GM12878 (cell line): ENCODE data around the gene NKAIN4. TPM values are rescaled to one million over a fixed set of nuclear protein-coding genes. Genes with fewer than 3 reads are reported as not detected.

Source experiments
- ATAC-seq: fragments of 200-7000 bp; cut with Tn5 transposase; 3 replicates; pipeline ENCODE4 v1.9.1; 2020; ENCODE audit warnings: mild to moderate bottlenecking, moderate library complexity
- BruUV-seq: library from RNA; stranded (reverse); fragments of 400-500 nt; replicated peaks from 2 replicates; lab custom pipeline; 2021; lab: Mats Ljungman, UMichigan
- CTCF ChIA-PET: fragments of 300-600 bp; sonication (Branson Sonifier 250); formaldehyde crosslinking; extraction: SDS; loops from one replicate; lab custom pipeline; 2021; ENCODE audit warnings: inconsistent platforms; lab: Yijun Ruan, JAX
- POLR2A ChIA-PET: fragments of 350-600 bp; formaldehyde crosslinking; extraction: SDS; loops from one replicate; lab custom pipeline; 2021; ENCODE audit warnings: inconsistent platforms; lab: Charles Lee
- RAD21 ChIA-PET: fragments of 300-600 bp; sonication (Branson Sonifier 250); formaldehyde crosslinking; loops from one replicate; lab custom pipeline; 2023; ENCODE audit warnings: antibody characterized with exemption; ENCODE audit not compliant: unreplicated experiment; lab: Charles Lee
- SMC1A ChIA-PET: fragments of 300-600 bp; sonication (Branson Sonifier 250); formaldehyde crosslinking; loops from one replicate; lab custom pipeline; 2023; ENCODE audit not compliant: unreplicated experiment, uncharacterized antibody; lab: Charles Lee
- DNase-seq: peaks from one replicate; pipeline ENCODE4 v3.0.0-alpha.2; 2011; ENCODE audit warnings: low read depth, low spot score
- FAIRE-seq: peaks from 3 replicates; lab custom pipeline; 2011; peaks lifted over from hg19 to GRCh38; lab: Jason Lieb, UNC
- H2AFZ ChIP-seq: 2 replicates; pipeline ENCODE4 v1.6.0; 2011; ENCODE audit warnings: low read depth, low read length, control low read depth; ENCODE audit not compliant: control insufficient read depth
- H3K27ac ChIP-seq: 2 replicates; pipeline ENCODE4 v1.5.1; 2011; ENCODE audit warnings: control low read depth; ENCODE audit not compliant: control insufficient read depth, insufficient read depth
- H3K27me3 ChIP-seq, 2 experiments: replicated peaks in 1 of 2; 2 replicates each; pipeline versions ENCODE4 v1.6.0 to v1.6.1; 2011; ENCODE audit warnings: low read length in 1 of 2; ENCODE audit not compliant: control insufficient read depth in 2 of 2, insufficient read depth in 2 of 2
- H3K36me3 ChIP-seq, 2 experiments: 2 replicates each; pipeline ENCODE4 v1.5.1; 2011; ENCODE audit warnings: low read length in 1 of 2; ENCODE audit not compliant: control insufficient read depth in 2 of 2, insufficient read depth in 2 of 2
- H3K4me1 ChIP-seq: 2 replicates; pipeline ENCODE4 v1.6.1; 2011; ENCODE audit warnings: mild to moderate bottlenecking, low read length, moderate library complexity, mixed read lengths; ENCODE audit not compliant: control insufficient read depth, insufficient read depth
- H3K4me2 ChIP-seq: 2 replicates; pipeline ENCODE4 v1.6.0; 2011; ENCODE audit warnings: control low read depth; ENCODE audit not compliant: control insufficient read depth, insufficient read depth
- H3K4me3 ChIP-seq: fragments of 200-600 bp; sonication (generic); 2 replicates; pipeline ENCODE4 v1.5.1; 2016
- H3K79me2 ChIP-seq: 2 replicates; pipeline ENCODE4 v1.6.0; 2011; ENCODE audit warnings: low read length; ENCODE audit not compliant: control insufficient read depth, insufficient read depth
- H3K9ac ChIP-seq: 2 replicates; pipeline ENCODE4 v1.8.0; 2011; ENCODE audit warnings: low read length, control low read depth, mixed read lengths; ENCODE audit not compliant: control insufficient read depth, insufficient read depth
- H3K9me3 ChIP-seq: replicated peaks from 3 replicates; pipeline ENCODE4 v1.5.1; 2011; ENCODE audit warnings: mild to moderate bottlenecking, low read length; ENCODE audit not compliant: control insufficient read depth, insufficient read depth
- H4K20me1 ChIP-seq: 2 replicates; pipeline ENCODE4 v1.6.0; 2011; ENCODE audit not compliant: control insufficient read depth, insufficient read depth
- BCL11A ChIP-seq: IDR thresholded peaks from 2 replicates; pipeline ENCODE4 v1.6.1; 2011; ENCODE audit warnings: low read depth, low read length
- CREM ChIP-seq: IDR thresholded peaks from 2 replicates; pipeline ENCODE4 v1.6.1; 2014; ENCODE audit warnings: antibody characterized with exemption, low read depth
- DPF2 ChIP-seq: fragments of 450-650 bp; IDR thresholded peaks from 2 replicates; pipeline ENCODE4 v1.6.1; 2017; ENCODE audit warnings: mild to moderate bottlenecking
- ETV6 ChIP-seq, 2 experiments: fragments of 450-650 bp in 1 of 2; IDR thresholded peaks in 1 of 2; conservative IDR thresholded peaks in 1 of 2; 2 replicates each; pipeline ENCODE4 v1.6.1; 2014; ENCODE audit warnings: antibody characterized with exemption in 1 of 2, borderline replicate concordance in 1 of 2, low read depth in 1 of 2, mild to moderate bottlenecking in 1 of 2, moderate library complexity in 1 of 2
- MTA3 ChIP-seq: IDR thresholded peaks from 2 replicates; pipeline ENCODE4 v1.6.1; 2012; ENCODE audit warnings: low read length, inconsistent platforms, borderline replicate concordance
- POLR2AphosphoS5 ChIP-seq: IDR thresholded peaks from 2 replicates; pipeline ENCODE4 v1.6.1; 2011; ENCODE audit warnings: mild to moderate bottlenecking, low read length, inconsistent platforms
- RCOR1 ChIP-seq: conservative IDR thresholded peaks from 2 replicates; pipeline ENCODE4 v1.6.1; 2012; ENCODE audit warnings: low read depth, low read length, improper control_type of control experiment
- WGBS: methylation state at CpG from one replicate; pipeline ENCODE4 v1.1.6; 2016; ENCODE audit warnings: low lambda C conversion rate; ENCODE audit not compliant: insufficient replicate concordance, insufficient coverage; ENCODE audit errors: missing lambda C conversion rate; 5-methylcytosine and 5-hydroxymethylcytosine counted together
- in situ Hi-C: fragments of 300-500 bp; cut with MboI; formaldehyde crosslinking; loops from 9 replicates; pipeline ENCODE4 v1.14.3; 2018; ENCODE audit warnings: mixed read lengths
- intact Hi-C: fragments of 100-400 bp; cut with micrococcal nuclease; formaldehyde crosslinking; loops from one replicate; pipeline ENCODE4 v1.14.2; 2022; ENCODE audit not compliant: unreplicated experiment
- polyA plus RNA-seq, 11 experiments: library from polyadenylated mRNA; depleted of rRNA in 4 of 11; unstranded in 6 of 11; stranded (reverse) in 5 of 11; fragments of >200 nt; fragmentation: Nextera tagmentation in 4 of 11; fragmentation: Illumina TruSeq in 1 of 11; extraction: Ambion mirVana in 4 of 11; extraction: Trizol in 1 of 11; gene quantifications; 1 replicate in 1 of 11; 2 replicates in 10 of 11; pipeline versions ENCODE4 v1.2.1 to v1.2.3, GENCODE V29; 2011 to 2016; ENCODE audit warnings: inconsistent platforms in 2 of 11, missing spikeins in 2 of 11, low read depth in 1 of 11
- total RNA-seq, 4 experiments: library from RNA; depleted of rRNA in 3 of 4; stranded (reverse); fragments of >200 nt in 3 of 4; fragmentation: Illumina TruSeq in 1 of 4; extraction: Trizol in 1 of 4; gene quantifications; 2 replicates each; pipeline versions ENCODE4 v1.2.1 to v1.2.3, GENCODE V29; 2013 to 2021
- TF ChIP-seq, protein P1 (sequence below): fragments of 450-650 bp; IDR thresholded peaks from 2 replicates; pipeline ENCODE4 v1.6.1; 2017; ENCODE audit warnings: mild to moderate bottlenecking, moderate library complexity
- TF ChIP-seq, protein P2 (sequence below): IDR thresholded peaks from 2 replicates; pipeline ENCODE4 v1.6.1; 2011; ENCODE audit warnings: mild to moderate bottlenecking, low read depth, low read length, moderate library complexity; ENCODE audit not compliant: insufficient replicate concordance
- TF ChIP-seq, protein P3 (sequence below): fragments of 450-650 bp; conservative IDR thresholded peaks from 2 replicates; pipeline ENCODE4 v1.6.1; 2017; ENCODE audit warnings: mild to moderate bottlenecking, moderate library complexity

The NKAIN4 gene
- total and polyA plus RNA-seq, 10 of the 15 experiments (the other 5 are each of a cell fraction or from before 2014, with no cell fraction given), result 0.11 TPM; not detected in 9

DNA sequence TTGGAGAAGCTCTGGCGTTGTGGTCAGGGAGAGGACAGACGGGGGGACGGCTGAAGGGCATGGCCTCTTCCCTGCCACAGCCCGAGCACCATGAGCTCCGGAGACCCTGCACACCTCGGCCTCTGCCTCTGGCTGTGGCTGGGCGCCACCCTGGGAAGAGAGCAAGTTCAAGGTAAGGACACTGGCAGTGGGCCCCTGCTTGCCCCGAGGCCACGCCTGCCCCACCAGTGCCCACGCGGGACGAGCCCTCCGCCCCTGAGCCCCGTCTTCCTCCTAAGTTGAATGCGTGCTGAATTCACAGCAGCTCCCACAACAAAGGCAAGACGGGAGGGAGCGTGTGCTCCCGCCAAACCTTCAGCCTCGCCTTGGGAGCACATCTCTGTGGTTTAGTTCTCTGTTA is 40.8 kb upstream of the NKAIN4 start (continued):
- TF ChIP-seq, protein P1, sequence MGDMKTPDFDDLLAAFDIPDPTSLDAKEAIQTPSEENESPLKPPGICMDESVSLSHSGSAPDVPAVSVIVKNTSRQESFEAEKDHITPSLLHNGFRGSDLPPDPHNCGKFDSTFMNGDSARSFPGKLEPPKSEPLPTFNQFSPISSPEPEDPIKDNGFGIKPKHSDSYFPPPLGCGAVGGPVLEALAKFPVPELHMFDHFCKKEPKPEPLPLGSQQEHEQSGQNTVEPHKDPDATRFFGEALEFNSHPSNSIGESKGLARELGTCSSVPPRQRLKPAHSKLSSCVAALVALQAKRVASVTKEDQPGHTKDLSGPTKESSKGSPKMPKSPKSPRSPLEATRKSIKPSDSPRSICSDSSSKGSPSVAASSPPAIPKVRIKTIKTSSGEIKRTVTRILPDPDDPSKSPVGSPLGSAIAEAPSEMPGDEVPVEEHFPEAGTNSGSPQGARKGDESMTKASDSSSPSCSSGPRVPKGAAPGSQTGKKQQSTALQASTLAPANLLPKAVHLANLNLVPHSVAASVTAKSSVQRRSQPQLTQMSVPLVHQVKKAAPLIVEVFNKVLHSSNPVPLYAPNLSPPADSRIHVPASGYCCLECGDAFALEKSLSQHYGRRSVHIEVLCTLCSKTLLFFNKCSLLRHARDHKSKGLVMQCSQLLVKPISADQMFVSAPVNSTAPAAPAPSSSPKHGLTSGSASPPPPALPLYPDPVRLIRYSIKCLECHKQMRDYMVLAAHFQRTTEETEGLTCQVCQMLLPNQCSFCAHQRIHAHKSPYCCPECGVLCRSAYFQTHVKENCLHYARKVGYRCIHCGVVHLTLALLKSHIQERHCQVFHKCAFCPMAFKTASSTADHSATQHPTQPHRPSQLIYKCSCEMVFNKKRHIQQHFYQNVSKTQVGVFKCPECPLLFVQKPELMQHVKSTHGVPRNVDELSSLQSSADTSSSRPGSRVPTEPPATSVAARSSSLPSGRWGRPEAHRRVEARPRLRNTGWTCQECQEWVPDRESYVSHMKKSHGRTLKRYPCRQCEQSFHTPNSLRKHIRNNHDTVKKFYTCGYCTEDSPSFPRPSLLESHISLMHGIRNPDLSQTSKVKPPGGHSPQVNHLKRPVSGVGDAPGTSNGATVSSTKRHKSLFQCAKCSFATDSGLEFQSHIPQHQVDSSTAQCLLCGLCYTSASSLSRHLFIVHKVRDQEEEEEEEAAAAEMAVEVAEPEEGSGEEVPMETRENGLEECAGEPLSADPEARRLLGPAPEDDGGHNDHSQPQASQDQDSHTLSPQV, result no peak
- TF ChIP-seq POLR2AphosphoS5 (no peak), RCOR1 (no peak)
- TF ChIP-seq, protein P2, sequence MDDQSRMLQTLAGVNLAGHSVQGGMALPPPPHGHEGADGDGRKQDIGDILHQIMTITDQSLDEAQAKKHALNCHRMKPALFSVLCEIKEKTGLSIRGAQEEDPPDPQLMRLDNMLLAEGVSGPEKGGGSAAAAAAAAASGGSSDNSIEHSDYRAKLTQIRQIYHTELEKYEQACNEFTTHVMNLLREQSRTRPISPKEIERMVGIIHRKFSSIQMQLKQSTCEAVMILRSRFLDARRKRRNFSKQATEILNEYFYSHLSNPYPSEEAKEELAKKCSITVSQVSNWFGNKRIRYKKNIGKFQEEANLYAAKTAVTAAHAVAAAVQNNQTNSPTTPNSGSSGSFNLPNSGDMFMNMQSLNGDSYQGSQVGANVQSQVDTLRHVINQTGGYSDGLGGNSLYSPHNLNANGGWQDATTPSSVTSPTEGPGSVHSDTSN, result no peak

DNA sequence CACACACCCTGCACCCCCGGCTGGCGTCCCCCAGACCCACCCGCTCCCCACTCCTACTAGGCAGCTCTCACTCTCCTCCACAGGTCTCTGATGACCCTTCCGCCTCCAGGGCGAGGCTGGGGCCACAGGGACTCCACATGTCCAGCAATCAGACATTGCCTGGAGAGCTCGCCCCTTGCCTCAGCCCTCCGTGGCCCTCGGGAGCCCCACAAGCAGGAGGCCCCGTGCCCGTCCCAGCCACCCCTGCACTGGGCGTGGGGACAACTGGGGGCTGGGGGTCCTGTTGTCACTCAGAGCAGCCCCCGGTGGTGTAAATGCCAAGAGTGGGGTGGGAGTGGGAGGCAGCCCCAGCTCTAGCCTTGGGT is 40.3 kb upstream of the NKAIN4 start:
- no peak overlapping the region for H3K4me3 ChIP-seq
- in situ Hi-C loops, result no loop called here
- BruUV-seq, result no TSS peak
- FAIRE-seq, result no peak
- no peaks in the 10 kb centered on the region for H3K79me2 ChIP-seq
- H3K9ac ChIP-seq, result no peak overlapping the region
- ChIA-PET RAD21 (interaction anchor here (0.6 kb wide), 1 partner anchor 15 kb away, joined by 3 read pairs; no protein-coding TSS in a partner anchor), POLR2A (no interaction called here), CTCF (interaction anchor here (2.7 kb wide), 1 partner anchor 71 kb away, joined by 8 read pairs; no protein-coding TSS in a partner anchor), SMC1A (no interaction called here)
- intact Hi-C loops, result no loop called here
- no peaks in the 10 kb centered on the region for H3K4me1 ChIP-seq
- no peak overlapping the region for H2AFZ ChIP-seq
- H3K27ac ChIP-seq, result no peak overlapping the region
- H3K4me2 ChIP-seq, result no peak overlapping the region
- H3K9me3 ChIP-seq, result no peaks in the 10 kb centered on the region
- no peaks in the 10 kb centered on the region for H3K36me3 ChIP-seq
- no peaks in the 10 kb centered on the region; a peak in 1 of 4 replicates for H3K27me3 ChIP-seq
- DNase-seq, result no peak
- no peak for ATAC-seq
- 31% methylated on average over 7 of the region's 12 CpGs for WGBS
- H4K20me1 ChIP-seq, result no peaks in the 10 kb centered on the region
- TF ChIP-seq, protein P1, result no peak
- TF ChIP-seq ETV6 (conservative IDR thresholded peaks at IDR 0.05 in 1 of 2, IDR thresholded peaks at IDR 0.05 in 1 of 2; ENCODE audit: borderline replicate concordance in 1 of 2, low read depth in 1 of 2), result no peak
- no peak for TF ChIP-seq BCL11A
- TF ChIP-seq, protein P3, sequence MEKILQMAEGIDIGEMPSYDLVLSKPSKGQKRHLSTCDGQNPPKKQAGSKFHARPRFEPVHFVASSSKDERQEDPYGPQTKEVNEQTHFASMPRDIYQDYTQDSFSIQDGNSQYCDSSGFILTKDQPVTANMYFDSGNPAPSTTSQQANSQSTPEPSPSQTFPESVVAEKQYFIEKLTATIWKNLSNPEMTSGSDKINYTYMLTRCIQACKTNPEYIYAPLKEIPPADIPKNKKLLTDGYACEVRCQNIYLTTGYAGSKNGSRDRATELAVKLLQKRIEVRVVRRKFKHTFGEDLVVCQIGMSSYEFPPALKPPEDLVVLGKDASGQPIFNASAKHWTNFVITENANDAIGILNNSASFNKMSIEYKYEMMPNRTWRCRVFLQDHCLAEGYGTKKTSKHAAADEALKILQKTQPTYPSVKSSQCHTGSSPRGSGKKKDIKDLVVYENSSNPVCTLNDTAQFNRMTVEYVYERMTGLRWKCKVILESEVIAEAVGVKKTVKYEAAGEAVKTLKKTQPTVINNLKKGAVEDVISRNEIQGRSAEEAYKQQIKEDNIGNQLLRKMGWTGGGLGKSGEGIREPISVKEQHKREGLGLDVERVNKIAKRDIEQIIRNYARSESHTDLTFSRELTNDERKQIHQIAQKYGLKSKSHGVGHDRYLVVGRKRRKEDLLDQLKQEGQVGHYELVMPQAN, result no peak
- no peak for TF ChIP-seq DPF2
- TF ChIP-seq MTA3, result no peak
- no peak for TF ChIP-seq CREM
